Nephron (organoid): ENCODE data around the gene ST8SIA6.

Source experiments
- H3K27ac Mint-ChIP-seq, 3 experiments: 2 replicates each; pipeline ENCODE4 v1.8.0; 2020; ENCODE audit warnings: mixed read lengths in 3 of 3, mild to moderate bottlenecking in 2 of 3, moderate library complexity in 1 of 3
- H3K27me3 Mint-ChIP-seq: 2 replicates; pipeline ENCODE4 v1.8.0; 2021; ENCODE audit warnings: low read depth, mild to moderate bottlenecking, moderate library complexity, mixed read lengths
- H3K36me3 Mint-ChIP-seq: 2 replicates; pipeline ENCODE4 v1.8.0; 2020; ENCODE audit warnings: low read depth, mixed read lengths
- H3K4me1 Mint-ChIP-seq: 2 replicates; pipeline ENCODE4 v1.8.0; 2020; ENCODE audit warnings: mixed read lengths
- H3K4me3 Mint-ChIP-seq, 3 experiments: 2 replicates each; pipeline ENCODE4 v1.8.0; 2020; ENCODE audit warnings: mild to moderate bottlenecking in 3 of 3, mixed read lengths in 3 of 3, moderate library complexity in 2 of 3
- H3K9me3 Mint-ChIP-seq: 2 replicates; pipeline ENCODE4 v1.8.0; 2020; ENCODE audit warnings: mixed read lengths
- TF ChIP-seq, protein P1 (sequence below), 3 experiments: fragments of 200-600 bp; sonication (generic); IDR thresholded peaks; one replicate each; pipeline ENCODE4 v1.5.0; 2021; ENCODE audit warnings: antibody characterized with exemption in 3 of 3; ENCODE audit not compliant: unreplicated experiment in 3 of 3

The ST8SIA6 gene

GRCh38 chr10:17356820-17357219 is 97.6 kb downstream of the ST8SIA6 start:
- peaks cover under 1% of the 10 kb centered on the region for H3K9me3 Mint-ChIP-seq
- no peak overlapping the region for H3K4me3 Mint-ChIP-seq
- H3K36me3 Mint-ChIP-seq, result no peaks in the 10 kb centered on the region
- TF ChIP-seq, protein P1, sequence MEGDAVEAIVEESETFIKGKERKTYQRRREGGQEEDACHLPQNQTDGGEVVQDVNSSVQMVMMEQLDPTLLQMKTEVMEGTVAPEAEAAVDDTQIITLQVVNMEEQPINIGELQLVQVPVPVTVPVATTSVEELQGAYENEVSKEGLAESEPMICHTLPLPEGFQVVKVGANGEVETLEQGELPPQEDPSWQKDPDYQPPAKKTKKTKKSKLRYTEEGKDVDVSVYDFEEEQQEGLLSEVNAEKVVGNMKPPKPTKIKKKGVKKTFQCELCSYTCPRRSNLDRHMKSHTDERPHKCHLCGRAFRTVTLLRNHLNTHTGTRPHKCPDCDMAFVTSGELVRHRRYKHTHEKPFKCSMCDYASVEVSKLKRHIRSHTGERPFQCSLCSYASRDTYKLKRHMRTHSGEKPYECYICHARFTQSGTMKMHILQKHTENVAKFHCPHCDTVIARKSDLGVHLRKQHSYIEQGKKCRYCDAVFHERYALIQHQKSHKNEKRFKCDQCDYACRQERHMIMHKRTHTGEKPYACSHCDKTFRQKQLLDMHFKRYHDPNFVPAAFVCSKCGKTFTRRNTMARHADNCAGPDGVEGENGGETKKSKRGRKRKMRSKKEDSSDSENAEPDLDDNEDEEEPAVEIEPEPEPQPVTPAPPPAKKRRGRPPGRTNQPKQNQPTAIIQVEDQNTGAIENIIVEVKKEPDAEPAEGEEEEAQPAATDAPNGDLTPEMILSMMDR (IDR thresholded peaks at IDR 0.05; ENCODE audit: unreplicated experiment in 3 of 3), result no peak
- no peaks in the 10 kb centered on the region for H3K4me1 Mint-ChIP-seq
- H3K27me3 Mint-ChIP-seq, result no peaks in the 10 kb centered on the region
- no peak overlapping the region for H3K27ac Mint-ChIP-seq

GRCh38 chr10:17354781-17355180 is 99.6 kb downstream of the ST8SIA6 start:
- TF ChIP-seq, protein P1 (IDR thresholded peaks at IDR 0.05; ENCODE audit: unreplicated experiment in 3 of 3), result no peak
- Mint-ChIP-seq H3K27me3 (no peaks in the 10 kb centered on the region), H3K36me3 (no peaks in the 10 kb centered on the region), H3K4me3 (no peak overlapping the region), H3K4me1 (peaks cover 2% of the 10 kb centered on the region), H3K9me3 (no peaks in the 10 kb centered on the region), H3K27ac (no peak overlapping the region)

- no peaks in the 10 kb centered on the region for H3K9me3 Mint-ChIP-seq
- TF ChIP-seq, protein P1 (IDR thresholded peaks at IDR 0.05; ENCODE audit: unreplicated experiment in 3 of 3), result no peak
- H3K4me1 Mint-ChIP-seq, result peaks cover 12% of the 10 kb centered on the region
- no peak overlapping the region for H3K4me3 Mint-ChIP-seq
- no peaks in the 10 kb centered on the region for H3K27me3 Mint-ChIP-seq
- no peaks in the 10 kb centered on the region for H3K36me3 Mint-ChIP-seq
- H3K27ac Mint-ChIP-seq, result no peak overlapping the region
Observed at GRCh38 chr10:17353568-17354300, 100.7 kb downstream of the ST8SIA6 start.

- Mint-ChIP-seq H3K9me3 (no peaks in the 10 kb centered on the region), H3K27me3 (no peaks in the 10 kb centered on the region), H3K4me3 (no peak overlapping the region), H3K4me1 (peaks cover 21% of the 10 kb centered on the region), H3K36me3 (no peaks in the 10 kb centered on the region), H3K27ac (no peak overlapping the region)
- TF ChIP-seq, protein P1 (IDR thresholded peaks at IDR 0.05; ENCODE audit: unreplicated experiment in 3 of 3), result no peak
Observed at GRCh38 chr10:17352583-17352982, 101.8 kb downstream of the ST8SIA6 start.

DNA sequence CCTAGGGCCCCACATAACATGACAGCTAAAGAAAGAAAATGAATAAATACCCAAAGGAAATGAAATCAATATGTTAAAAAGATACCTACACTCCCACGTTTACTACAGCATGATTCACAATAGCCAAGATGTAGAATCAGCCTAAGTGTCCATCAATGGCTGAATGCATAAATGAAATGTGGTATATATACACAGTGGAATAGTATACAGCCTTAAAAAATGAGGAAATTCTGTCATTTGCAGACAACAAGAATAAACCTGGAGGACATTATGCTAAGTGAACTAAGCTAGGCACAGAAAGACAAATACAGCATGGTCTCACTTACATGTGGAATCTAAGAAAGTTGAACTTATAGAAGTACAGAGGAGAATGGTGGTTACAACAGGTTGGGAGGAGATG is 102.9 kb downstream of the ST8SIA6 start:
- Mint-ChIP-seq H3K4me3 (no peak overlapping the region), H3K9me3 (no peaks in the 10 kb centered on the region), H3K36me3 (no peaks in the 10 kb centered on the region), H3K4me1 (peaks cover 28% of the 10 kb centered on the region), H3K27me3 (no peaks in the 10 kb centered on the region), H3K27ac (no peak overlapping the region)
- TF ChIP-seq, protein P1 (IDR thresholded peaks at IDR 0.05; ENCODE audit: unreplicated experiment in 3 of 3), result no peak

DNA sequence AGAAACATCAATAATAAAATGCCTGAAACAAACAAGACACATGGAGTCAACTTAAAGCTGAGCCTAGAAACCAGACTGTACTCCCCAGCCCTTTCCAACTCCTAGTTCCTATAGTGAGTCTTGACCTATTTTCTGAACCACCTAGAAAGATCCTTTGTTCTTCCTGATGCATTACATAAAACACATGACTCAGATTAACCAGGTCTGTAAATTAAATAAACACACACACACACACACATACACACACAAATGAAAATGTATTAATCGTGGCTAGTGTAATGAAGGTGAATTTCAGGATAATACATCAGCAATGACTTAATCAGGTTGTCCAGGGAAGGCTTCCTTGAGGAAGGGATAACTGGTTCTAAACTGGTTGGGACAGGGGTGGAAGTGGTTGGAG is 104.7 kb downstream of the ST8SIA6 start:
- Mint-ChIP-seq H3K27me3 (no peaks in the 10 kb centered on the region), H3K36me3 (no peaks in the 10 kb centered on the region), H3K4me1 (peaks cover 28% of the 10 kb centered on the region), H3K9me3 (no peaks in the 10 kb centered on the region), H3K27ac (peak overlapping the region in 2 of 3 experiments; percentile 96 to 97), H3K4me3 (no peak overlapping the region)
- TF ChIP-seq, protein P1 (IDR thresholded peaks at IDR 0.05; ENCODE audit: unreplicated experiment in 3 of 3), result no peak
